SK-N-SH (cell line): Measurements from ENCODE around the gene ASTN2. TPM values are rescaled to one million over a fixed set of nuclear protein-coding genes. Genes with fewer than 3 reads are reported as not detected.

Source experiments
- CTCF ChIA-PET: fragments of 300-600, 350-600 bp; formaldehyde crosslinking; extraction: SDS; loops from one replicate; lab custom pipeline; 2021; lab: Yijun Ruan, JAX
- POLR2A ChIA-PET: fragments of 350-600 bp; sonication (Branson Sonifier 250); formaldehyde crosslinking; extraction: SDS; loops from one replicate; lab custom pipeline; 2020; ENCODE audit warnings: antibody characterized with exemption, inconsistent platforms; lab: Yijun Ruan, JAX
- DNase-seq: peaks from one replicate; pipeline ENCODE4 v3.0.0; 2012
- H2AFZ ChIP-seq: fragments of 200-600 bp; sonication (generic); 2 replicates; pipeline ENCODE4 v1.8.1; 2016; ENCODE audit warnings: antibody characterized with exemption, mild to moderate bottlenecking, low read depth
- H3F3A ChIP-seq: fragments of 200-600 bp; sonication (generic); replicated peaks from 2 replicates; pipeline ENCODE3; 2016; ENCODE audit warnings: antibody characterized with exemption, mild to moderate bottlenecking; ENCODE audit not compliant: insufficient read depth
- H3K27ac ChIP-seq, 2 experiments: fragments of 200-500 bp in 1 of 2; fragments of 200-600 bp in 1 of 2; sonication (Bioruptor generic) in 1 of 2; sonication (generic), shearing (Covaris generic) in 1 of 2; 2 replicates each; pipeline versions ENCODE4 v1.5.1 to v1.6.1; 2014 to 2016; ENCODE audit warnings: low read depth in 2 of 2, inconsistent platforms in 1 of 2, low read length in 1 of 2, mild to moderate bottlenecking in 1 of 2, mixed read lengths in 1 of 2
- H3K27me3 ChIP-seq: fragments of 200-600 bp; sonication (generic), shearing (Covaris generic); 2 replicates; pipeline ENCODE4 v1.6.1; 2016; ENCODE audit warnings: mixed run types; ENCODE audit not compliant: insufficient read depth
- H3K36me3 ChIP-seq, 2 experiments: fragments of 200-500 bp in 1 of 2; fragments of 200-600 bp in 1 of 2; sonication (Bioruptor generic) in 1 of 2; sonication (generic) in 1 of 2; replicated peaks in 1 of 2; 2 replicates each; pipeline versions ENCODE3 to v1.5.1; 2014 to 2016; ENCODE audit warnings: low read length in 1 of 2, mild to moderate bottlenecking in 1 of 2; ENCODE audit not compliant: insufficient read depth in 2 of 2, control insufficient read depth in 1 of 2
- H3K4me1 ChIP-seq, 2 experiments: fragments of 200-500 bp in 1 of 2; fragments of 200-600 bp in 1 of 2; sonication (Bioruptor generic) in 1 of 2; sonication (generic), shearing (Covaris generic) in 1 of 2; 2 replicates each; pipeline versions ENCODE4 v1.5.1 to v1.6.1; 2014 to 2016; ENCODE audit warnings: low read depth in 1 of 2, low read length in 1 of 2, mixed run types in 1 of 2; ENCODE audit not compliant: insufficient read depth in 2 of 2, control insufficient read depth in 1 of 2
- H3K4me2 ChIP-seq: fragments of 200-600 bp; sonication (generic), shearing (Covaris generic); 2 replicates; pipeline ENCODE4 v1.6.1; 2017; ENCODE audit warnings: mixed run types
- H3K4me3 ChIP-seq, 2 experiments: fragments of 200-500 bp in 1 of 2; fragments of 200-600 bp in 1 of 2; sonication (Bioruptor generic) in 1 of 2; sonication (generic), shearing (Covaris generic) in 1 of 2; 2 replicates each; pipeline versions ENCODE4 v1.5.1 to v1.8.1; 2014 to 2016; ENCODE audit warnings: low read depth in 2 of 2, inconsistent platforms in 1 of 2, low read length in 1 of 2, mild to moderate bottlenecking in 1 of 2, mixed read lengths in 1 of 2, moderate library complexity in 1 of 2
- H3K79me2 ChIP-seq: fragments of 200-600 bp; sonication (generic); 2 replicates; pipeline ENCODE4 v1.8.1; 2017; ENCODE audit warnings: mild to moderate bottlenecking; ENCODE audit not compliant: insufficient read depth
- H3K9ac ChIP-seq: fragments of 200-600 bp; sonication (generic); 2 replicates; pipeline ENCODE4 v1.6.1; 2017; ENCODE audit warnings: mixed run types
- H3K9me2 ChIP-seq: fragments of 200-600 bp; sonication (generic); 2 replicates; pipeline ENCODE4 v1.6.1; 2017; ENCODE audit warnings: mixed run types
- H3K9me3 ChIP-seq: fragments of 200-600 bp; sonication (generic); 2 replicates; pipeline ENCODE4 v1.6.1; 2017; ENCODE audit warnings: mixed run types, mild to moderate bottlenecking, moderate library complexity
- H4K20me1 ChIP-seq: fragments of 200-600 bp; sonication (generic); 2 replicates; pipeline ENCODE4 v1.6.1; 2017; ENCODE audit warnings: mild to moderate bottlenecking, mixed run types; ENCODE audit not compliant: insufficient read depth
- CHD2 ChIP-seq: fragments of 150-350 bp; IDR thresholded peaks from 2 replicates; pipeline ENCODE4 v1.6.1; 2018; ENCODE audit warnings: low read length; ENCODE audit not compliant: partially characterized antibody
- ELF1 ChIP-seq: IDR thresholded peaks from 2 replicates; pipeline ENCODE4 v1.4.0; 2012
- EP300 ChIP-seq, 2 experiments: IDR thresholded peaks; 2 replicates each; pipeline versions ENCODE4 v1.4.0 to v1.6.1; 2012; ENCODE audit warnings: borderline replicate concordance in 1 of 2, low read depth in 1 of 2, low read length in 1 of 2
- FOSL2 ChIP-seq: IDR thresholded peaks from 2 replicates; pipeline ENCODE4 v1.4.0; 2012; ENCODE audit warnings: low read depth, mild to moderate bottlenecking, moderate library complexity, borderline replicate concordance
- FOXJ3 ChIP-seq: sonication (generic); formaldehyde crosslinking; IDR thresholded peaks from 2 replicates; pipeline ENCODE4 v1.5.1; 2020; ENCODE audit warnings: mild to moderate bottlenecking, missing genetic modification reagents
- MXI1 ChIP-seq: IDR thresholded peaks from 2 replicates; pipeline ENCODE4 v1.6.1; 2012; ENCODE audit warnings: mild to moderate bottlenecking, low read depth, low read length, improper control_type of control experiment
- PBX3 ChIP-seq: IDR thresholded peaks from 2 replicates; pipeline ENCODE4; 2012
- POLR2AphosphoS5 ChIP-seq: IDR thresholded peaks from 2 replicates; pipeline ENCODE4 v1.6.1; 2012; ENCODE audit warnings: low read depth, low read length
- RFX5 ChIP-seq: IDR thresholded peaks from 2 replicates; pipeline ENCODE4 v1.6.1; 2012; ENCODE audit warnings: mild to moderate bottlenecking, improper control_type of control experiment, low read length
- RXRA ChIP-seq: IDR thresholded peaks from 2 replicates; pipeline ENCODE4 v1.4.0; 2012; ENCODE audit warnings: low read depth, mild to moderate bottlenecking, borderline replicate concordance
- SIN3A ChIP-seq: IDR thresholded peaks from 2 replicates; pipeline ENCODE4 v1.6.1; 2012; ENCODE audit warnings: low read depth, mild to moderate bottlenecking, low read length, moderate library complexity, borderline replicate concordance
- SMC3 ChIP-seq: IDR thresholded peaks from 2 replicates; pipeline ENCODE4 v1.6.1; 2012; ENCODE audit warnings: low read depth, low read length, improper control_type of control experiment
- TAF1 ChIP-seq: IDR thresholded peaks from 2 replicates; pipeline ENCODE4 v1.6.1; 2012; ENCODE audit warnings: low read depth, mild to moderate bottlenecking, low read length, moderate library complexity, borderline replicate concordance
- TCF12 ChIP-seq: IDR thresholded peaks from 2 replicates; pipeline ENCODE4 v1.4.0; 2012
- TEAD4 ChIP-seq: IDR thresholded peaks from 2 replicates; pipeline ENCODE4 v1.4.0; 2012; ENCODE audit warnings: mild to moderate bottlenecking, borderline replicate concordance; ENCODE audit not compliant: insufficient read depth
- YY1 ChIP-seq: IDR thresholded peaks from 2 replicates; pipeline ENCODE4 v1.4.0; 2012; ENCODE audit warnings: low read depth, mild to moderate bottlenecking
- WGBS: methylation state at CpG from one replicate; pipeline ENCODE4 v1.1.6; 2017; ENCODE audit warnings: low lambda C conversion rate; 5-methylcytosine and 5-hydroxymethylcytosine counted together
- polyA plus RNA-seq, 3 experiments: library from polyadenylated mRNA; depleted of rRNA; stranded (reverse); fragments of >200 nt; gene quantifications; 2 replicates each; pipeline ENCODE4 v1.2.3, GENCODE V29; 2012
- TF ChIP-seq, protein P1 (sequence below): IDR thresholded peaks from 2 replicates; pipeline ENCODE4 v1.4.0; 2012; ENCODE audit warnings: low read depth, borderline replicate concordance

ASTN2 gene
- polyA plus RNA-seq, 1 of the 3 experiments (the other 2 are of a cell fraction) = 6.6 TPM

DNA sequence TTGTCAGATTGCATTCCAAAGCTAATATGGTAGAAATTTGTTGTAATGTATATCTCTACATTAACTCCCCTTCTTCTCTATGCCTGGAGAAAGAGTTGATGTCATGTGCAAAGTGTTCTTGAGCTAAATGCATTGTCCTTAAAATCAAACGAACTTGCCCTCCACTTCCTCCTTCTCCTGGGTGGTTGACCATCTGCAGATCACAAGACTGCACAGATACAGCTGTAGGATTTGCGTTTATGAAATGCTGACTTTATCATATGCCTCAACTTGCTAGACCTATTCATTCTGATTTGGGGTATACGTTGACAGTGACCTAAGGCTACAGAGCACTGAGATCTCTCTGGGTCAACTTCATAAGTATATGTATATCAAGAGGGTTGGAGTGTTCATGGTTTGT, 719.4 kb downstream of the ASTN2 start:
- Histone ChIP-seq H4K20me1 (peaks cover 51% of the 10 kb centered on the region), H3K4me2 (no peak overlapping the region), H3K9me2 (no peaks in the 10 kb centered on the region), H3F3A (peaks cover 3% of the 10 kb centered on the region), H2AFZ (no peak overlapping the region), H3K9ac (no peak overlapping the region), H3K4me3 (no peak overlapping the region), H3K79me2 (peaks cover 88% of the 10 kb centered on the region), H3K9me3 (no peaks in the 10 kb centered on the region), H3K27ac (no peak overlapping the region), H3K27me3 (no peaks in the 10 kb centered on the region), H3K36me3 (peaks cover 28 to 56% of the 10 kb centered on the region in 2 experiments), H3K4me1 (peaks cover 2 to 20% of the 10 kb centered on the region in 2 experiments; a peak in 3 of 4 replicates)
- DNase-seq = no peak
- 57% methylated on average over 3 of the region's 3 CpGs for WGBS
- ChIA-PET POLR2A (no interaction called here), CTCF (interaction anchor here (0.8 kb wide), 1 partner anchor 42 kb away, joined by 3 read pairs; no protein-coding TSS in a partner anchor)
- TF ChIP-seq RXRA (no peak), FOXJ3 (CRISPR knock-in tag) (no peak)

GRCh38 chr9:116694785-116695291, 720.0 kb downstream of the ASTN2 start:
- no peak overlapping the region for H3K9ac ChIP-seq
- H3K27ac ChIP-seq = no peak overlapping the region
- H3K9me3 ChIP-seq = no peaks in the 10 kb centered on the region
- DNase-seq = no peak
- H3K36me3 ChIP-seq = peaks cover 22 to 50% of the 10 kb centered on the region in 2 experiments
- CTCF ChIA-PET = interaction anchor here (0.8 kb wide), 1 partner anchor 42 kb away, joined by 3 read pairs; no protein-coding TSS in a partner anchor
- TF ChIP-seq YY1 (no peak), SMC3 (no peak), TAF1 (no peak), EP300 (IDR thresholded peaks at IDR 0.05; ENCODE audit: borderline replicate concordance in 1 of 2, low read depth in 1 of 2, low read length in 1 of 2) (no peak), RFX5 (no peak), FOSL2 (no peak), POLR2AphosphoS5 (no peak), MXI1 (no peak), PBX3 (no peak), CHD2 (no peak), SIN3A (no peak), TCF12 (no peak), FOXJ3 (CRISPR knock-in tag) (no peak), TEAD4 (no peak), ELF1 (no peak)
- TF ChIP-seq, protein P1, sequence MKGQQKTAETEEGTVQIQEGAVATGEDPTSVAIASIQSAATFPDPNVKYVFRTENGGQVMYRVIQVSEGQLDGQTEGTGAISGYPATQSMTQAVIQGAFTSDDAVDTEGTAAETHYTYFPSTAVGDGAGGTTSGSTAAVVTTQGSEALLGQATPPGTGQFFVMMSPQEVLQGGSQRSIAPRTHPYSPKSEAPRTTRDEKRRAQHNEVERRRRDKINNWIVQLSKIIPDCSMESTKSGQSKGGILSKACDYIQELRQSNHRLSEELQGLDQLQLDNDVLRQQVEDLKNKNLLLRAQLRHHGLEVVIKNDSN = no peak
- H3K4me3 ChIP-seq = no peak overlapping the region
- no peak overlapping the region for H2AFZ ChIP-seq
- H3K79me2 ChIP-seq = peaks cover 88% of the 10 kb centered on the region
- no peaks in the 10 kb centered on the region for H3K9me2 ChIP-seq
- peaks cover 2 to 20% of the 10 kb centered on the region in 2 experiments; a peak in 3 of 4 replicates for H3K4me1 ChIP-seq
- 98% methylated on average over 4 of the region's 4 CpGs for WGBS
- peaks cover 3% of the 10 kb centered on the region for H3F3A ChIP-seq
- no peak overlapping the region for H3K4me2 ChIP-seq
- POLR2A ChIA-PET = no interaction called here
- no peaks in the 10 kb centered on the region for H3K27me3 ChIP-seq
- H4K20me1 ChIP-seq = peaks cover 56% of the 10 kb centered on the region
